GM12872 (cell line): Measurements from ENCODE around the gene PPP1R15A.

Experiments
- TF ChIP-seq, protein P1 (sequence below): IDR thresholded peaks from 3 replicates; pipeline ENCODE4 v1.5.1; 2011; ENCODE audit warnings: low read depth, mild to moderate bottlenecking, low read length, moderate library complexity; ENCODE audit not compliant: insufficient read depth

The PPP1R15A gene

DNA sequence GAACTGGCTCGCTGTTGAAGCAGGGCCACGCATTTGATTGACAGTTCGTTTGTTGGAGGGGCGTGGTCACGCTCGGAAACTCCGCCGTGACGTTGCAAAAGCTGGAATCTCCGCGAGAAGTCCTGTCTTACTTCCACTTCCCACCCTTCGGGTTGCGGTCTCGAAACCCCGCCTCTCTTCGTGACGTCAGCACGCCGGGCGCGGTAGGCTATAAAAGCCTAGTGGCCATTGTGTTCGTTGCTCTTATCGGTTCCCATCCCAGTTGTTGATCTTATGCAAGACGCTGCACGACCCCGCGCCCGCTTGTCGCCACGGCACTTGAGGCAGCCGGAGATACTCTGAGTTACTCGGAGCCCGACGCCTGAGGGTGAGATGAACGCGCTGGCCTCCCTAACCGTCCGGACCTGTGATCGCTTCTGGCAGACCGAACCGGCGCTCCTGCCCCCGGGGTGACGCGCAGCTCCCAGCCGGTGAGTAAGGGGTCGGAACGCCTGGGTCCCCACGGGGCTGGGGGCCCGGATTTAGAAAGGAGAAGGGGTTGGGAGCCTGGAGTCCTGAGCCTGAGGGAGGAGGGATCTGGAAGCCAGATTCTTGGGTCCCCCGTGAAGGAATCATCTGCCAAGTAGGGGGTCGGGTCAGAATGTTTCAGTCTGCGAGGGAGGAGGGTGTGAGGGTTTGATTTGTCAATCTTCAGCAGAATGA is at the start of gene PPP1R15A:
PPP1R15A (plus strand) TSS at position 240 of the 702 bp plus-strand sequence. CDS start 813 bp downstream, outside the sequence.
- TF ChIP-seq, protein P1, sequence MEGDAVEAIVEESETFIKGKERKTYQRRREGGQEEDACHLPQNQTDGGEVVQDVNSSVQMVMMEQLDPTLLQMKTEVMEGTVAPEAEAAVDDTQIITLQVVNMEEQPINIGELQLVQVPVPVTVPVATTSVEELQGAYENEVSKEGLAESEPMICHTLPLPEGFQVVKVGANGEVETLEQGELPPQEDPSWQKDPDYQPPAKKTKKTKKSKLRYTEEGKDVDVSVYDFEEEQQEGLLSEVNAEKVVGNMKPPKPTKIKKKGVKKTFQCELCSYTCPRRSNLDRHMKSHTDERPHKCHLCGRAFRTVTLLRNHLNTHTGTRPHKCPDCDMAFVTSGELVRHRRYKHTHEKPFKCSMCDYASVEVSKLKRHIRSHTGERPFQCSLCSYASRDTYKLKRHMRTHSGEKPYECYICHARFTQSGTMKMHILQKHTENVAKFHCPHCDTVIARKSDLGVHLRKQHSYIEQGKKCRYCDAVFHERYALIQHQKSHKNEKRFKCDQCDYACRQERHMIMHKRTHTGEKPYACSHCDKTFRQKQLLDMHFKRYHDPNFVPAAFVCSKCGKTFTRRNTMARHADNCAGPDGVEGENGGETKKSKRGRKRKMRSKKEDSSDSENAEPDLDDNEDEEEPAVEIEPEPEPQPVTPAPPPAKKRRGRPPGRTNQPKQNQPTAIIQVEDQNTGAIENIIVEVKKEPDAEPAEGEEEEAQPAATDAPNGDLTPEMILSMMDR = no peak

DNA sequence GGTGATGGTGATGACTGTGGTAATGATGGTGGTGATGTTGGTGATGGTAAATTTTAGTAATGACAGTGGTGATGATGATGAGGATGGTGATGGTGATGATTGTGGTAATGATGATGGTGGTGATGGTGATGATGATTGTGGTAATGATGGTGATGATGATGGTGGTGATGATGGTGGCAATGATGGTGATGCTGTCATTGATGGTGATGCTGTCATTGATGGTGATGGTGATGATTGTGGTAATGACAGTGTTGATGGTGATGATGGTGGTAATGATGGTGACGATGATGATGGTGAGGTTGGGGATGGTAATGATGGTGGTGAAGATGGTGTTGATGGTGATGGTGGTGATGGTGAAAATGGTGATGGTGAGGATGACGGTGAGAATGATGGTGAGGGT is 49.7 kb upstream of the PPP1R15A start:
- TF ChIP-seq, protein P1 = no peak

DNA sequence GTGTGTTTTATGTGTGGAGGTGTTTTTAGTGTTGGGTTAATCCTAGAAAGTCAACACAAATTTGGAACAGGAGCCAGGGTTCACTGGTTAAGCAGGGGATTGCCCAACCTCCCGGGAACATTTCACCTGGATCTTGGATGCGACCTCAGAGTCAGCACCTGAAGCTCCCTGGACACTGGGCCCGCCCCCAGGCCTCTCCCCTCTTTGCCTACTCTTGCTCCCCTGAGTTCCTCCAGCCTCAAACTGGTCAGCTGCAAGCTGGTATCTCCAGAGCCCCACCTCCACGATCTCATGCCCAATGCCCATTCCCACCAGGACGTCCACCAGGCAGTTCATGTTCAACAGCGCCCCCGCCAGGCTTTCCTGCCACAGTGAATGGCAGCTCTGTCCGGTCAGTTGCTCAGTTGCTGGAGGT is 45.6 kb upstream of the PPP1R15A start:
- TF ChIP-seq, protein P1 = peak; percentile 24; the same call in 1 of the 3 replicates

DNA sequence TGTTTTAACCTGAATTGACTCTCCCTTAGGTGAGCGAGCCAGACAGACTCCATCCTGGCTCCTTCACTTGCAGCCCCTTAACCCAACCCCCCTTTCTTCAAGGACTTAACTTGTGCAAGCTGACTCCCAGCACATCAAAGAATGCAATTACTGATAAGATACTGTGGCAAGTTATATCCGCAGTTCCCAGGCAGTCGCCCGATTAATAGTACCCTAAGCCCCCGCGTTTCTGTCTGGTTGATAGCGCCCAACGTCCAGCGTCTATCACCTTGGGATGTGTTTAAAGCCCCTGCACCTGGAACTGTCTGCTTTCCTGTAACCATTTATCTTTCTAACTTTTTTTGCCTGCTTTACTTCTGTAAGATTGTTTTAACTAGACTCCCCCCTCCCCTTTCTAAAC is 42.1 kb upstream of the PPP1R15A start:
- TF ChIP-seq, protein P1 = no peak

DNA sequence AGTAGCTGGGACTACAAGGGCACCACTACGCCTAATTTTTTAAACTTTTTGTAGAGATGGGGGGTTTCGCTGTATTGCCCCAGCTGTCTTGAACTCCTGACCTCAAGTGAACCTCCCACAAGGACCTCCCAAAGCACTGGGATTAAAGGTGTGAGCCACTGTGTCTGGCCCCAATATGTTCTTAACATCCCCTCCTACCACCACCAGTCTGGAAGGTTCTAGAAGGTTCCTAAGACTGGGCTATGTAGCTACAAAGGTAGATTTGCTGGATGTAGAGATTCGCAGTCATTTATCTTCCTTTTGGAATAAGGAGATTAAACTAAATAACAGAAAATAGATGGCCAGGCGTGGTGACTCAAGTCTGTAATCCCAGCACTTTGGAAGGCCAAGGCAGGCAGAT is 41.3 kb upstream of the PPP1R15A start:
- TF ChIP-seq, protein P1 = no peak

DNA sequence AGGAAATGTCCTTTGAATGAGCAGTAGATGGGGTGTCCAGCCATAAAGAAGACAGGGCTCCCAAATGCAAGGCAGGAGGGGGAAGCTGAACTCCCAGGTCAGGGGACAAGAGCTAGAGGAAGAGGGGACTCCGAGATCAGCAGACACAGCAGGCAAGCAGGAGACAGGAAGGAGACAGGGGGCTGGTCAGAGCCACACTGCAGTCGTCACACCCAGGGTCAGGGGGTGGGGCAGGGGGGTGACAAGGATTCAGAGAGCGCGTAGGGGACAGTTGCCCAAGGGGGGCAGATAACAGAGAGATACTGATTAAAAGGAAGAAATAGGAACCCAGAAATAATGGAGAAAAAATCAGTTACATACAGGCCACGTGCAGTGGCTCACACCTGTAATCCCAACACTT is 39.2 kb upstream of the PPP1R15A start:
- TF ChIP-seq, protein P1 = no peak

DNA sequence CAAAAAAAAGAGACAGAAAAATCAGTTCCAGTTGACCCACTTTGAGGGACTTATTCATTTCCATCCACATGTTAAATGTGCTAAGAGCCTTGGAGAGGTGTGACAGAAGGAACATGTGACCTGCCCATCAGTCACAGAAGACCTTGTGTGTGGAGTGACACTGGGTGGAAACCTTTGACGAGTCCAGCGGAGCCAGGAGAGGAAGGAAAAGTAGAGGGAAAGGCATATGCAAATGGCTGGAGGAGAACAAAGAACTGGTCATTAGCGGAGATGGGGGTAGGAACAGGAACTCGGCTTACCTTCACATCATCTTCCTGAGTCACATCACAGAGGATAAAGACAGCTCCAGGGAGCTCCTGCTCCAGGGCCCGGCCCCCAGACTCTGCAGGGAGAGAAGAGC is 38.2 kb upstream of the PPP1R15A start:
- TF ChIP-seq, protein P1 = no peak

DNA sequence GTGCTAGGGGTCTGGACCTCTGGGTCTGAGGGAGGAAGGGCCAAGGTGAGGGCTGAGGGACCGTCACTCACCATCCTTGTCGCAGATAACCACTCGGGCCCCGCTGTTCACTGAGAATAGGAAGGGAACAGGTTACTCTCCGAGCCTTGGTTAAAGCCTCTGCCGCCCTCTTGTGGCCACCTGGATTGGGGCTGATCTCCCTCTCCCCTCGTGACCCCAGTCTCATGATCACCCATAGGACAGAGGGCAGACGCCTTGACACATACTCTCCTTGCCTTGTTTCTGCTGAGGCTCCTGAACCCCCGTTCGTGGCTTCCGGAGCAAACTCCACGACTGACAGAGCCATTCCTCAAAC is 36.5 kb upstream of the PPP1R15A start:
- TF ChIP-seq, protein P1 = peak; percentile 97
